GM19438 (cell line): ENCODE results near the gene FADS3.

Experiments
- ATAC-seq: cut with Tn5 transposase; IDR thresholded peaks from one replicate; pipeline ENCODE4 v1.9.1; 2021; ENCODE audit warnings: low read depth; ENCODE audit not compliant: unreplicated experiment

The FADS3 gene

GRCh38 chr11:61900251-61900650, 8.9 kb upstream of the FADS3 start:
- ATAC-seq: no peak

DNA sequence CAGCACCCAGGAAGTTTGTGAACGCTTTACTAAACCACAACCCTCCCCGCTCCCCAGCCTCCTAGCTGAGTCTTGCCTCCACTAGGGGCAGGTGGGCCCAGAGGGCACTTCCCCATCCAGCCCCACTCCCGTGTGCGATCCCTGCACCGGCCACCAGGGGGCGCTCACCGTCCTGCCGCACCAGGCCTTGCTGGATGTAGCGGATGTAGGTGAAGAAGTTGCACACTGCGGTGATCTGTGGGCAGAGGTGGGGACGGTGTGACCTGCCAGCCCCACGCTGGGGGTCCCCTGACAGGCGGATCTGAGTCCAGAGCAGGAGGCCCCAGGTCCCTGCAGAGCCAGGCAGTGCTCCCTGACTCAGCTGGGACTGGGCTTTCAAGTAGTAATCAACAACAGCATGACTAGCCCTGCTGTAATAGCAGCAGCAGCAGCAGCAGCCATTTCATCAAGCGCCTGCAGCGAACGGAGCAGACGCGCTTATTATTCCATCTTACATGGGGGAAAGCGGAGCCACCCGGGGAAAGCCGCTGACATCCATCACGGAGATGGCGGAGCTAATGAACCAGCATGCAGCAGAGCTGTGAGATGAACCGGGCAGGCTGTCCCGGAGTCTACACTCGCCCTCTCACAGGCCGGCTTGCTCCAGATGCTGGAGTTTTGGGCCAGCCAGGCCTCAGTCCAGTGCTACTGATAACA, 7.9 kb upstream of the FADS3 start:
- ATAC-seq: peak; percentile 62

GRCh38 chr11:61898247-61898582, 6.9 kb upstream of the FADS3 start:
- no peak for ATAC-seq

DNA sequence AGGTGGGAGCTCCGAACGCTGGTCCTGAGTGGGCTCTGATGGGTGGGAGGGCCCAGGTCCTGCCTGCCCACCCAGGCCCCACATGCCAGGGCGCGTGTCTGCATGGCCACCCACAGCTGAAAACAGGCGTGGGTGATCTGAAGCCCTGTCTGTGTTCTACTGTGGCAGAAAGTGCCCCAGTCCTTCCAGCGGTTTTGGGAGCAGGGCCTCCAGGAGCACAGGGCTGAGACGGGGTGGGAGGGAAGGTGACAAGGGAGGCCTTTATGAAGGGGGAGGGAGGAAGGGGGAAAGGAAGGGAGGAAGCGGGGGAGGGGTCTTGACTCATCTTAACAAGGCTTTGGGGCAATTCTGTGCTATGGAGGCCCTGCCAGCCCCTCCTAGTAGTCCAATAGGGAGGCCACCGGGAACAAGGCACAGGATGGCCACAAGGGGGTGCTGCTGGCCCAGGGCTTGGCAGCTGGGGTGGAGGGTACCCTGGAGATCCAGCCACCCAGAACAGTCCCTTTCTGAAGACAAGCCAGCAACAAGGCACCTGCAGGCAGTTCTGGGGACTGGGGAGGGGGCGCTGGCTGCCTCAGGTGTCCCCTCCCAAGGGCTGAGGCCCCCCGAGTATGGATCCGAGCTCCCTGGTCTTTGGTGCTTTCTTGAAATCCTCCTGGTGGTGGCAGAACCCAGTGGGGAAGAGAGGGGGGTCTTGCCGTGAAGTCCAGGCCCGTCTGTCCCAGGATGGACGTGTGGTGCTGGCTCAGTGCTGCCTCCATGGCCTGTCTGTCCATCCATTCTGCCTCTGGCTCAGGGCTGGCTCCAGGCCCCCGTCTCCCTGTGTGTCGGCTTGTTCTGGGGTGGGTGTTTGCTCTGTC, 6.3 kb upstream of the FADS3 start:
- ATAC-seq: no peak

- no peak for ATAC-seq
Measured at GRCh38 chr11:61896665-61897386, 5.5 kb upstream of the FADS3 start.

GRCh38 chr11:61895718-61896059, 4.3 kb upstream of the FADS3 start:
- no peak for ATAC-seq

- no peak for ATAC-seq
Measured at GRCh38 chr11:61895046-61895717, 3.8 kb upstream of the FADS3 start.

DNA sequence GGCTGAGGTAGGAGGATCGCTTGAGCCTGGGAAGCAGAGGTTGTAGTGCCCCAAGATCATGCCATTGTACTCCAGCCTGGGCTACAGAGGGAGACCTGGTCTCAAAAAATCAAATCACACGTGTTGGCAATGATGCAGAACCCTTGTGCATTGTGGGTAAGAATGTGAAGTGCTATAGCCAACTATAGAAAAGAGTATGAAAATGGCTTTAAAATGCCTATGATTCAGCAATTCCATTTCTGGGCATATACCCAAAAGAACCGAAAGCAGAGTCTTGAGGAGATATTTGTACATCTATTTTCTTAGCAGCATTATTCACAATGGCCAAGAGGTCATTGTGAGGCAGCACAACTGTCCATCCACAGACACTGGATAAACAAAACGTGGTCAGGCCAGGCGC, 2.6 kb upstream of the FADS3 start:
- ATAC-seq: no peak

DNA sequence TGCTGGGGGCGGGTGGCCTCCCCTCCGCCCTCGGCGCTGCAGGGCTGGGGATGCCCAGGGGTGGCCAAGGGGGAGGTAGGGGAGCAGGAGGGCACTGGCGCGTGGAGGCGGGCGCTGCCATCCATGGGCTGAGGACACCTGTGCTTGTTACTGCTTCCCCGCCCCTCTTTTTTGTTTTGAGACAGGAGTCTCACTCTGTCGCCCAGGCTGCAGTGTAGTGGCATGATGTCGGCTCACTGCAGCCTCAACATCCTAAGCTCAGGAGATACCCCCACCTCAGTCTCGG, 683 bp upstream of the FADS3 start:
- ATAC-seq: no peak

- ATAC-seq: peak; percentile 21
Measured at GRCh38 chr11:61890529-61891330, 615 bp downstream of the FADS3 start.

- no peak for ATAC-seq
Measured at GRCh38 chr11:61889831-61890230, 1.5 kb downstream of the FADS3 start.

DNA sequence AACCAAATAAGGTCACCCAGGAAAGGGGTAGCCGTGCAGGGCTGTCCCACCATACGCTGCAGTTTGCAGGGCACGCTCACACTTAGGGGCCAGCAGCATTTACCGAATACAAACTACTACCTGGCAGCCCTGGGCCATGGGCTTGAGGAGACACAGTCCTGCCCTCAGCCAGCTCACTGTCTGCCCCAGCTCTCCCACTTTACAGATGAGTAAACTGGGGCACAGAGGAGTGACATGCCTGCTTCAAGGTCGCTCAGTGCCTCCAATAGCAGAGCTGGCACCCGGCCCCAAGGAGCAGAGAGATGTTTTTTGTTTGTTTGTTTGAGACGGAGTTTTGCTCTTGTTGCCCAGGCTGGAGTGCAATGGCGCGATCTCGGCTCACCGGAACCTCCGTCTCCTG, 2.8 kb downstream of the FADS3 start:
- no peak for ATAC-seq

- ATAC-seq: no peak
Measured at GRCh38 chr11:61887839-61888494, 3.4 kb downstream of the FADS3 start.

- no peak for ATAC-seq
Measured at GRCh38 chr11:61886643-61887042, 4.7 kb downstream of the FADS3 start.

GRCh38 chr11:61885784-61886580, 5.4 kb downstream of the FADS3 start:
- no peak for ATAC-seq

DNA sequence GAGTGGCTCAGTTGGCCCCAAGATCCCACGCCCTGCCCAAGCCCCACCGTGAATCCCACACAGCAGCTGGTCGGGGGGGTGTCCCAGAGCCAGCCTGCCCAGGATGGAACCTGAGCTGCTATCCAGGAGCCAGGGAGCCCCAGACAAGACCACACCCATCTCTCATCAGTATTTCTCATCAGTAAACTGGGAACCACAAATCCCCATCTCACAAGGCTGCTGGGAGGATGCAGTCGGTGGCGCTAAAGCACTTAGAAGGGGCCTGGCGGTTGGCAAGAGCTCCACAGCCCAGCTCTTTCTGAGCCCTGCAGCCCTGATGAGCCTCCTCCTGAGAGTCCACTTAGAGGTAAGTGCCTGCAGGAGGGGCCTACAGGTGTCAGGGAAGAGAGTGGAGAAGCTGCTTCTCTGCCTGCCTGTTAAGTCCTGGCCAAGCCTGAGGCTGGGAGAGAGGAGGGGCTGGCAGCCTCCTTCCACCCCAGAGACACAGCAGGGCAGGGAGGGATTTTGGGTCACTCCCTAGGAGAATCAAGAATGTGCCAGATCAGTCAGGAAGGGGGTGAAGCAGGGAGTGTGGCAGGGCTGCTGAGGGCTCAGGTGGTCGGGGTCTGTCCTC, 6.1 kb downstream of the FADS3 start:
- no peak for ATAC-seq

DNA sequence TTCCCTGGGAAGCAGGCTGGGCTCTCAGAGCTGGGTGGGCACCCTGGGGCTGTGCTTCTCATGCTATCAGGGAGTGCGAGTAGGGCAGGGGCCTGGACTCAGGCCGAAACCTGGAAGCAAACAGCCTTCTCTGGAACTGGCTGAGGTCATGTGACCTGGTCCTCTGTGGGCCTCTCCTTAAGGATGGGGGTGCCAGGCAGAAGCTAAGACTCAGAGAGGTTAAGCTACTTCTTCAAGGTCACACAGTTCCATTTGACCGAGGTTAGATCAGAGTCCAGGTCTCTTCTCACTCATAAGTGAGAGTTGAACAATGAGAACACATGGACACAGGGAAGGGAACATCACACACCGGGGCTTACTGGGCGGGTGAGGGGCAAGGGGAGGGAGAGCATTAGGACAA, 7.4 kb downstream of the FADS3 start:
- no peak for ATAC-seq

GRCh38 chr11:61883327-61883726, 8.0 kb downstream of the FADS3 start:
- no peak for ATAC-seq

DNA sequence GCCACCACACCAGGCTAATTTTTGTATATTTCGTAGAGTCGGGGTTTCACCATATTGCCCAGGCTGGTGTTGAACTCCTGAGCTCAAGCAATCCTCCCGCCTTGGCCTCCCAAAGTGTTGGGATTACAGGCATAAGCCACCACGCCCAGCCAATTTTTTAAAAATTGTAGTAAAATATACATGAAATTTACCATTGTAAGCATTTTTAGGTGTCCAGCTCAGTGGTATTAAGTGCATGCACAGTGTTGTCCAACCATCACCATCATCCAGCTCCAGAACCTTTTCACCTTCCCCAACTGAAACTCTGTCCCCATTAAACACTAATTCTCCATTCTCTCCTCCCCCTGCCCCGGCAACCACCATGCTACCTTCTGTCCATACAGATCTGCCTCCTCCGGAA, 8.5 kb downstream of the FADS3 start:
- ATAC-seq: no peak
